Testis (tissue), 2 donors: Measurements from ENCODE around the gene TRPM2.

ENCODE experiments used
- CTCF ChIP-seq, 3 experiments: fragments of 450-650 bp in 2 of 3; fragments of 200-600 bp in 1 of 3; sonication (generic) in 1 of 3; IDR thresholded peaks; one replicate each; pipeline ENCODE4 v1.5.1; 2016 to 2019; ENCODE audit warnings: antibody characterized with exemption in 3 of 3, mild to moderate bottlenecking in 2 of 3, moderate library complexity in 1 of 3
- POLR2A ChIP-seq: fragments of 450-650 bp; IDR thresholded peaks from one replicate; pipeline ENCODE4 v1.6.1; 2017; ENCODE audit warnings: antibody characterized with exemption, mild to moderate bottlenecking, moderate library complexity

- TF ChIP-seq CTCF (IDR thresholded peaks at IDR 0.05) (no peak), POLR2A (no peak)
These were observed 6.7 kb downstream of the TRPM2 start for GRCh38 chr21:44360159-44360558.
